HG02610 (cell line): ENCODE data around the gene OTOP2.
"Not testable (repeated sequence)": the region's sequence is repeated elsewhere in the genome, so short reads cannot be mapped to it uniquely, and the experiment has no call there.

Experiments used
- ATAC-seq: cut with Tn5 transposase; IDR thresholded peaks from one replicate; pipeline ENCODE4 v1.9.1; 2021; ENCODE audit warnings: mild to moderate bottlenecking, moderate library complexity; ENCODE audit not compliant: unreplicated experiment

Gene OTOP2

GRCh38 chr17:74951680-74952421, 27.8 kb downstream of the OTOP2 start:
- no peak for ATAC-seq

GRCh38 chr17:74952431-74953133, 28.5 kb downstream of the OTOP2 start:
- no peak for ATAC-seq

GRCh38 chr17:74953134-74953687, 29.1 kb downstream of the OTOP2 start:
- no peak for ATAC-seq

DNA sequence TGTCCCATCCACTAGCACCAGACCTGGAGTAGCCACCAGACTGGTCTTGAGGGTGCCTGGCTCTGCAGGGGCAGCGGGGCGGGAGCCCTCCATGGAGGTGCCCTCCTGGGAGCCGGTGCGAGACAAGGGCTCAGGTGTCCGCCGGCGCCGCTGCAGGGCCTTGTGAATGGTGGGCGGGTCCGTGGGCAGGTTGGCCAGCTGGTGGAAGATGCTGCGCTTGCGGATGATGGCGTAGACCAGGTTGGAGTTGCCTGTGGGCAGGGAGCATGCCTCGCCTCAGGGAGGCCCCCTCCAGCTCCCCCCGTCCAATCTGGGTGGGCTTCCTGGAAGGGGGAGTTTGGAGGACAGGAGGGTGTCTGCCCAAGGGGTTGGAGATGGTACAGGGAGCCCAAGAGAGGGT, 30.0 kb downstream of the OTOP2 start:
- ATAC-seq: no peak

DNA sequence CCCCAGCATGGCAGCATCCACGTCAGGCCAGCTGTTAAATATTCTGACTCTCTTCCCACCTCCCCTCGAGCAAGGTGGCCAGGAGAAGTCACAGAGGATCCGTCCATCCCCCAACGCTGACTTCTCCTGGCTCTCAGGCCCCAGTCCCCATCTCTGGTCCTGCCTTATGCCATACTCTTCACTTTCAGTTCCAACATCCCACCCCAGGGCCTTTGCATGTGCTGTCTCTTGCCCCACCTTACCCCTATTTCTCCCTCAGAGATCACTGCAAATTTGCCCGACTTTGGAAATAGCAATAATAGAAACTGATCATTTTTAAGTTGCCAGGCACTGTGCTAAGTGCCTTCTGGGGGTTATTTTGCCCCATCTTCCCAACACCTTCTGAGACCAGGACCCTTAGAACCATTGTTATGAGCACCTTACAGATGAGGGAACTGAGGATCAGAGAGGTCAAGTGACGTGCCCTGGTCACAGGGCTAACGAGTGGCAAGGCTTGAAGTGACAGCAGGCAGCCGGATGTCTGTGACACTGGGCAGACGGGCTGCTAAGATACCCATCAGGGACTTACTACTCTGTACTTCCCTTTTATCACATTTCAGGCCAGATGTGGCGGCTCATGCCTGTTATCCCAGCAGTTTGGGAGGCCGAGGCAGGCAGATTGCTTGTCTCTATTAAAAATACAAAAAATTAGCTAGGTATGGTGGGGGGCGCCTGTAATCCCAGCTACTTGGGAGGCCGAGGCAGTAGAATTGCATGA, 30.8 kb downstream of the OTOP2 start:
- ATAC-seq: no peak

GRCh38 chr17:74956093-74956492, 32.0 kb downstream of the OTOP2 start:
- ATAC-seq: no peak

DNA sequence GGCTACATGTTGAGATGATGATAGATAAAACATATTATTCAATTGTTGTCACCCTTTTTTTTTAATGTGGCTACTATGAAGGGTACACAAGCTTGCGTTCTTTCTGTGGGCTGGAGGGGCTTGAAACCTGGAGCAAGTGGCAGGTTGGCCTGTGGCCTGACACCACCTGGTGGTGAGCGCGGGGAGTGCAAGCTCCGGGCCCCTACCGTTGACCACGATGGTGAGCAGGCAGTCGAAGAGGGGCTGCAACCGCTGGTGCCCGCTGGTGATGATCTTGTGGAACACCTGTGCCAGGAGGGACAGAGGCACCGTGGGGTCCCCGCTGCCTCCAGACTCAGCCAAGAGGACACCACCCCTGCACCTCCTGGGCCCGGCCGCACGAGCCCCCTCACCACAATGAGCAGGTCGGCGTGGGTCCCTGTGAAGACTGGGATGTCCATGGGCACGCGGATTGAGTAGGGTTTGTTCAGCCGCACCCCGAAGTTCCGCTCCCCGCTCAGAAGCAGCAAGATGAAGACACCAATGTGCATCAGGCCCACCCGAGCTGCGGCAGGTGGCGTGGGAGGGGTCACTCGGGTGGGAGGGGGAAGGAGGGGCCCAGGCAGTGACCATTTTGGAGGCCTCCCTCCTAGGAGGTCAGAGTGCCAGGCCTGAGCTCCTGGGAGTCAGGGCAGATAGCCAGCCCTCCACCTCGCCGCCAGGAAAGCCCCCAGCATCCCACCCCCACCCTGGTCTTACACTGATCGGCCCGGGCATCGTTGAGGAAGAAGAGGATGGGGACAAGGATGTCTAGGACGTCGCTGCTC, 34.1 kb downstream of the OTOP2 start:
- no peak for ATAC-seq

DNA sequence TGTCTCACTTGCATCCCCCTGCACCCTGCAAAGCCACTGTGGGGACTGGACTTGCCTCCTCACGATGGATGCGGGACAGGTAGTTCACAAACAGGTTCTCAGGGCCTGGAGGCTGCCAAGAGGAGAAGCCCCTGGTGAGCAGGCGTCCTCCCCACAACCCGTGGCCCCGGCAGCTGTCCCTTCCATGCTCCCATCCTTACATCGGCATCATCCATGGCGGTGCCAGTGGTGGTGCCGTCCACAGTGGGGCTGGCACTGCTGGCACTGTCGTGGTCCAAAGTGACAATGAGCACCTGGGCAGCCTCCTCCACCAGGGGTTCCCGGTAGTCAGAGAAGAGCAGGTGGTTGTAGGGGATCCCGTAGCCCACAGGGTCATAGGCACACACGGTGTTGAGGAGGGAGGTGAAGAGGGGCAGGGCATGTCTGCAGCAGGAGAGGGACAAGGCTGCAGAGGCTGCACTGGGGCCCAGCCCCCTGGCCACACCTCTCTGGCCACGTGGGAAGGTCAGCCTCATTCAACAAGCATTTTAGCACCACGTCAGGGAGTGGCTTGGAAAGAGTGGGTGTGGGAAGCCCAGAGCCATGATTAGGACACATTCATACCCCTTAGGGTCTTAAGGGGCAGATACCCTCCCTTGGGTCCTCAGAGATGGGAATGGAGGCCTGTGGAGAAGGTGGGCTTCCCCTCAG, 35.9 kb downstream of the OTOP2 start:
- no peak for ATAC-seq

GRCh38 chr17:74960570-74961342, 36.7 kb downstream of the OTOP2 start:
- no peak for ATAC-seq

GRCh38 chr17:74961657-74962350, 37.7 kb downstream of the OTOP2 start:
- no peak for ATAC-seq

- ATAC-seq: no peak
Observed at GRCh38 chr17:74962622-74963394, 38.7 kb downstream of the OTOP2 start.

DNA sequence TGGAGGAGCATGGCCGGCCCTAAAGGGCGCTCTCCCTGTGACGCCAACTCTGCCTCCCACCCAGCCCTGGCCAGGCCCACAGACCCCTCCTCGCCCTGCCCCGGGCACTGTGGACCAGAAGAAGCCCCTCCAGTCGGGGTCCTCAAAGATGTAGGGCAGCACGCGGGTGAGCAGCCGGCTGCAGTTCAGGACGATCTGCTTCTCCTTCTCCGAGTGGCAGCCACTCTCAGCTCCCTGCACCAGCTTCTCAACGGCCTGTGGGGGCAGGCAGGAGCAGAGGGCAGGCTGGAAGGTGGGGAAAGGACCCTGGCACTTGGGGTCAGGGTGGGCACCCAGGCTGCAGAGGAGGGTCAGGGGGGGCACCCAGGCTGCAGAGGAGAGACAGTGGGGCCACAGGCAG, 39.6 kb downstream of the OTOP2 start:
- no peak for ATAC-seq

GRCh38 chr17:74964246-74964761, 40.2 kb downstream of the OTOP2 start:
- ATAC-seq: no peak

GRCh38 chr17:74964988-74965622, 41.0 kb downstream of the OTOP2 start:
- no peak for ATAC-seq

- no peak for ATAC-seq
Observed at GRCh38 chr17:74968361-74968780, 44.3 kb downstream of the OTOP2 start.

GRCh38 chr17:74969501-74969900, 45.4 kb downstream of the OTOP2 start:
- ATAC-seq: not testable (repeated sequence)

- no peak for ATAC-seq
Observed at GRCh38 chr17:74970395-74970794, 46.3 kb downstream of the OTOP2 start.
